NCI-H146 treated with DMSO at 0.1 percent for 48 hours (cell line): ENCODE results near the gene FOXP1.

ENCODE experiments used
- DNase-seq: peaks from one replicate; lab custom pipeline; 2025; ENCODE audit not compliant: unreplicated experiment; lab: John Stamatoyannopoulos, UW

FOXP1 gene

GRCh38 chr3:71136276-71136675 is 447.3 kb downstream of the FOXP1 start:
- DNase-seq: no peak

- no peak for DNase-seq
Observed at GRCh38 chr3:71135373-71136088, 448.0 kb downstream of the FOXP1 start.

GRCh38 chr3:71134521-71134920 is 449.0 kb downstream of the FOXP1 start:
- DNase-seq: no peak

- no peak for DNase-seq
Observed at GRCh38 chr3:71133865-71134264, 449.7 kb downstream of the FOXP1 start.

GRCh38 chr3:71132995-71133730 is 450.4 kb downstream of the FOXP1 start:
- DNase-seq: peak; percentile 82

- peak; percentile 21 for DNase-seq
Observed at GRCh38 chr3:71131375-71132314, 451.9 kb downstream of the FOXP1 start.

- peak; percentile 57 for DNase-seq
Observed at GRCh38 chr3:71130471-71131374, 452.8 kb downstream of the FOXP1 start.

- DNase-seq: peak; percentile 43
Observed at GRCh38 chr3:71129611-71130431, 453.7 kb downstream of the FOXP1 start.

GRCh38 chr3:71128961-71129360 is 454.6 kb downstream of the FOXP1 start:
- DNase-seq: peak; percentile 21

GRCh38 chr3:71127844-71128243 is 455.7 kb downstream of the FOXP1 start:
- DNase-seq: no peak

GRCh38 chr3:71127052-71127831 is 456.3 kb downstream of the FOXP1 start:
- DNase-seq: no peak

- no peak for DNase-seq
Observed at GRCh38 chr3:71125738-71126137, 457.8 kb downstream of the FOXP1 start.

GRCh38 chr3:71124048-71124447 is 459.5 kb downstream of the FOXP1 start:
- DNase-seq: no peak

GRCh38 chr3:71122641-71123040 is 460.9 kb downstream of the FOXP1 start:
- no peak for DNase-seq

GRCh38 chr3:71121429-71122167 is 461.9 kb downstream of the FOXP1 start:
- DNase-seq: no peak

GRCh38 chr3:71120012-71120411 is 463.5 kb downstream of the FOXP1 start:
- no peak for DNase-seq

GRCh38 chr3:71119171-71119570 is 464.4 kb downstream of the FOXP1 start:
- no peak for DNase-seq

- DNase-seq: no peak
Observed at GRCh38 chr3:71118436-71118835, 465.1 kb downstream of the FOXP1 start.
